ENCODE results near the gene IGLL5. TPM values are rescaled to one million over a fixed set of nuclear protein-coding genes. Genes with fewer than 3 reads are reported as not detected.

Gene IGLL5
- total and polyA plus RNA-seq, 2 donors (not counting 3 experiments of a cell fraction or from before 2014, with no cell fraction given): not detected

DNA sequence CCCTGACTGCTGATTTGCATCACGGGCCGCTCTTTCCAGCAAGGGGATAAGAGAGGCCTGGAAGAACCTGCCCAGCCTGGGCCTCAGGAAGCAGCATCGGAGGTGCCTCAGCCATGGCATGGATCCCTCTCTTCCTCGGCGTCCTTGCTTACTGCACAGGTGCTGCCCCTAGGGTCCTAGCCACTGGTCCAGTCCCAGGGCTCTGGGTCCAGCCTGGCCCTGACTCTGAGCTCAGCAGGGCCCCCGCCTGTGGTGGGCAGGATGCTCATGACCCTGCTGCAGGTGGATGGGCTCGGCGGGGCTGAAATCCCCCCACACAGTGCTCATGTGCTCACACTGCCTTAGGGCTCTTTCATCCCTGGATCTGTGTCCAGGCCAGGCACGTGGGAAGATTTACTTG, 7.0 kb upstream of the IGLL5 start:
- CTCF ChIA-PET: interaction anchor here (1.2 to 2.0 kb wide), 4 partner anchors 25 to 70 kb away, joined by 3 to 6 read pairs (median 4); no protein-coding TSS in a partner anchor
- no peak overlapping the region for H3K4me3 ChIP-seq (replicated peaks in 1 of 3; ENCODE audit: insufficient read depth in 1 of 3, low read depth in 1 of 3, low read length in 3 of 3)
- H3K4me2 ChIP-seq (ENCODE audit: insufficient read depth, low read length): no peak overlapping the region
- no peaks in the 10 kb centered on the region for H3K27me3 ChIP-seq (ENCODE audit: control insufficient read depth in 2 of 2, insufficient read depth in 2 of 2, low read length in 2 of 2)
- BruUV-seq (replicated peaks): no TSS peak
- H2AFZ ChIP-seq (ENCODE audit: low read depth, low read length): no peak overlapping the region
- H4K20me1 ChIP-seq (replicated peaks; ENCODE audit: control insufficient read depth, extremely low read depth, insufficient read depth, low read length): no peaks in the 10 kb centered on the region
- no peak for DNase-seq (ENCODE audit: low read depth, low spot score)
- TF ChIP-seq FOS (IDR thresholded peaks at IDR 0.05; ENCODE audit: borderline replicate concordance, insufficient read depth, low read length): no peak
- TF ChIP-seq, protein P1, sequence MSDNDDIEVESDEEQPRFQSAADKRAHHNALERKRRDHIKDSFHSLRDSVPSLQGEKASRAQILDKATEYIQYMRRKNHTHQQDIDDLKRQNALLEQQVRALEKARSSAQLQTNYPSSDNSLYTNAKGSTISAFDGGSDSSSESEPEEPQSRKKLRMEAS (IDR thresholded peaks at IDR 0.05; ENCODE audit: insufficient read depth, insufficient read length): no peak
- TF ChIP-seq MYC (IDR thresholded peaks at IDR 0.05; ENCODE audit: low read depth, low read length): no peak
- FAIRE-seq: no peak
- no peak overlapping the region for H3K9ac ChIP-seq (replicated peaks; ENCODE audit: extremely low read depth, insufficient read depth, low read length)
- no peaks in the 10 kb centered on the region for H3K36me3 ChIP-seq (ENCODE audit: control insufficient read depth in 2 of 2, extremely low read depth in 1 of 2, insufficient read depth in 2 of 2, low read length in 2 of 2)
- no peaks in the 10 kb centered on the region for H3K4me1 ChIP-seq (ENCODE audit: control insufficient read depth, extremely low read depth, insufficient read depth, low read length)
- H3K27ac ChIP-seq (ENCODE audit: insufficient read depth, low read depth, low read length): no peak overlapping the region
- intact Hi-C loops (cut with micrococcal nuclease): no loop called here
- H3K9me1 ChIP-seq (replicated peaks; ENCODE audit: control insufficient read depth, extremely low read depth, insufficient read depth, low read length): no peaks in the 10 kb centered on the region
- POLR2A ChIA-PET: no interaction called here
- dilution Hi-C loops (cut with MboI; ENCODE audit: extremely low pct_ligation_motif_present, low sequenced_read_pairs): no loop called here
- H3K79me2 ChIP-seq (ENCODE audit: control insufficient read depth, insufficient read depth, low read length): no peaks in the 10 kb centered on the region
- no peaks in the 10 kb centered on the region for H3K9me3 ChIP-seq (replicated peaks; ENCODE audit: control insufficient read depth, insufficient read depth, low read length)

DNA sequence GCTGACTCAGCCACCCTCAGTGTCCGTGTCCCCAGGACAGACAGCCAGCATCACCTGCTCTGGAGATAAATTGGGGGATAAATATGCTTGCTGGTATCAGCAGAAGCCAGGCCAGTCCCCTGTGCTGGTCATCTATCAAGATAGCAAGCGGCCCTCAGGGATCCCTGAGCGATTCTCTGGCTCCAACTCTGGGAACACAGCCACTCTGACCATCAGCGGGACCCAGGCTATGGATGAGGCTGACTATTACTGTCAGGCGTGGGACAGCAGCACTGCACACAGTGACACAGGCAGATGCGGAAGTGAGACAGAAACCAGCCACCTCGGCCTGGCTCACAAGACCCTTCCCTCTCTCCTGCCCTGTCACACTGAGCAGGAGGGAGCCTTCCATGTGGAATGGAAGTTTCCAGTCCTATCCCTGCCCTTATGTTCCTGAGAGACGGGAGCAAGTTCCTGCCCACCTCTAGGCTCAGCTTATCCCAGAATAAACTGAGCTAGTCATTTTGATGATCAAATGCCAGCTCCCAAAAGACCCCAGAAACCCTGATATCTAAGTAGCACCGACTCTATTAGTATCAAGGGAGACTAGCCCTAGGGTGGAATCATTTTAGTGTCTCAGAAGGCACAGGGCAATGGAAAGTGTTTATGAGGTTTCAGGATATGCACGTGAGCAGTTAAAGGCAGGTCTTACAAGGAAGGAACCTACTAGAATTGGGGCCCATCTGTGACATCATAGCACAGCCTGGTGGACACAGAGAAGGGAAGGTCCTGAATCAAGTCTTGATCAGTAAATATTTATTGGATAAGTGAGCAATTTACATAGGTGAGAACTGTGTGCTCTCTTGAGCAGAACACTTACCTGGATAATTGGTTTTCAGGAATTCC, 6.3 kb upstream of the IGLL5 start:
- Histone ChIP-seq H3K4me1 (ENCODE audit: control insufficient read depth, extremely low read depth, insufficient read depth, low read length) (no peaks in the 10 kb centered on the region), H3K27me3 (ENCODE audit: control insufficient read depth in 2 of 2, insufficient read depth in 2 of 2, low read length in 2 of 2) (no peaks in the 10 kb centered on the region), H3K9me3 (replicated peaks; ENCODE audit: control insufficient read depth, insufficient read depth, low read length) (no peaks in the 10 kb centered on the region), H2AFZ (ENCODE audit: low read depth, low read length) (no peak overlapping the region), H3K79me2 (ENCODE audit: control insufficient read depth, insufficient read depth, low read length) (no peaks in the 10 kb centered on the region), H4K20me1 (replicated peaks; ENCODE audit: control insufficient read depth, extremely low read depth, insufficient read depth, low read length) (no peaks in the 10 kb centered on the region), H3K4me3 (replicated peaks in 1 of 3; ENCODE audit: insufficient read depth in 1 of 3, low read depth in 1 of 3, low read length in 3 of 3) (no peak overlapping the region), H3K9me1 (replicated peaks; ENCODE audit: control insufficient read depth, extremely low read depth, insufficient read depth, low read length) (no peaks in the 10 kb centered on the region), H3K36me3 (ENCODE audit: control insufficient read depth in 2 of 2, extremely low read depth in 1 of 2, insufficient read depth in 2 of 2, low read length in 2 of 2) (no peaks in the 10 kb centered on the region), H3K4me2 (ENCODE audit: insufficient read depth, low read length) (no peak overlapping the region), H3K9ac (replicated peaks; ENCODE audit: extremely low read depth, insufficient read depth, low read length) (no peak overlapping the region), H3K27ac (ENCODE audit: insufficient read depth, low read depth, low read length) (no peak overlapping the region)
- intact Hi-C loops (cut with micrococcal nuclease) (no loop called here), dilution Hi-C loops (cut with MboI; ENCODE audit: extremely low pct_ligation_motif_present, low sequenced_read_pairs) (no loop called here)
- ChIA-PET CTCF (interaction anchor here (1.0 to 4.8 kb wide), 5 partner anchors 26 to 93 kb away, joined by 3 to 75 read pairs (median 3); no protein-coding TSS in a partner anchor), POLR2A (no interaction called here)
- DNase-seq (ENCODE audit: low read depth, low spot score) (no peak), FAIRE-seq (no peak)
- TF ChIP-seq POLR2AphosphoS5 (IDR thresholded peaks at IDR 0.05; ENCODE audit: insufficient read depth, low read depth, low read length) (no peak), GATA2 (IDR thresholded peaks at IDR 0.05; ENCODE audit: insufficient read depth, insufficient read length, low read depth, low read length) (no peak), EZH2 (IDR thresholded peaks at IDR 0.05; ENCODE audit: borderline replicate concordance, low read depth, low read length, severe bottlenecking) (no peak), POLR2A (IDR thresholded peaks at IDR 0.05; ENCODE audit: low read depth, low read length) (no peak), JUN (IDR thresholded peaks at IDR 0.05; ENCODE audit: borderline replicate concordance, insufficient read depth, insufficient read length, low read depth) (no peak), FOS (IDR thresholded peaks at IDR 0.05; ENCODE audit: borderline replicate concordance, insufficient read depth, low read length) (no peak), MYC (IDR thresholded peaks at IDR 0.05; ENCODE audit: low read depth, low read length) (no peak)
- TF ChIP-seq, protein P2, sequence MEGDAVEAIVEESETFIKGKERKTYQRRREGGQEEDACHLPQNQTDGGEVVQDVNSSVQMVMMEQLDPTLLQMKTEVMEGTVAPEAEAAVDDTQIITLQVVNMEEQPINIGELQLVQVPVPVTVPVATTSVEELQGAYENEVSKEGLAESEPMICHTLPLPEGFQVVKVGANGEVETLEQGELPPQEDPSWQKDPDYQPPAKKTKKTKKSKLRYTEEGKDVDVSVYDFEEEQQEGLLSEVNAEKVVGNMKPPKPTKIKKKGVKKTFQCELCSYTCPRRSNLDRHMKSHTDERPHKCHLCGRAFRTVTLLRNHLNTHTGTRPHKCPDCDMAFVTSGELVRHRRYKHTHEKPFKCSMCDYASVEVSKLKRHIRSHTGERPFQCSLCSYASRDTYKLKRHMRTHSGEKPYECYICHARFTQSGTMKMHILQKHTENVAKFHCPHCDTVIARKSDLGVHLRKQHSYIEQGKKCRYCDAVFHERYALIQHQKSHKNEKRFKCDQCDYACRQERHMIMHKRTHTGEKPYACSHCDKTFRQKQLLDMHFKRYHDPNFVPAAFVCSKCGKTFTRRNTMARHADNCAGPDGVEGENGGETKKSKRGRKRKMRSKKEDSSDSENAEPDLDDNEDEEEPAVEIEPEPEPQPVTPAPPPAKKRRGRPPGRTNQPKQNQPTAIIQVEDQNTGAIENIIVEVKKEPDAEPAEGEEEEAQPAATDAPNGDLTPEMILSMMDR (IDR thresholded peaks at IDR 0.05; ENCODE audit: extremely low read depth in 1 of 2, insufficient read depth in 1 of 2, low read depth in 1 of 2, low read length in 2 of 2): no peak
- TF ChIP-seq, protein P1 (IDR thresholded peaks at IDR 0.05; ENCODE audit: insufficient read depth, insufficient read length): no peak
- no TSS peak for BruUV-seq (replicated peaks)

Measured in endothelial cell of umbilical vein (primary cell).